GM15510 (cell line): ENCODE data around the gene MLST8.

Experiments
- POLR2A ChIP-seq: IDR thresholded peaks from 3 replicates; pipeline ENCODE4 v1.6.1; 2011; ENCODE audit warnings: borderline replicate concordance; ENCODE audit not compliant: insufficient read length; ENCODE audit errors: extremely low read depth

The MLST8 gene

GRCh38 chr16:2195322-2196161, 9.7 kb upstream of the MLST8 start:
- TF ChIP-seq POLR2A = no peak

- TF ChIP-seq POLR2A = no peak
Observed at GRCh38 chr16:2196162-2196980, 8.9 kb upstream of the MLST8 start, which contains the start of gene CASKIN1. Gene CASKIN1, minus strand, starts transcription at chr16:2196605. Its CDS starts 173 bp downstream, at chr16:2196432.

GRCh38 chr16:2196981-2197511, 8.2 kb upstream of the MLST8 start:
- no peak for TF ChIP-seq POLR2A

GRCh38 chr16:2197765-2198164, 7.5 kb upstream of the MLST8 start:
- TF ChIP-seq POLR2A = no peak

- TF ChIP-seq POLR2A = no peak
Observed at GRCh38 chr16:2198283-2198682, 7.0 kb upstream of the MLST8 start.

GRCh38 chr16:2199095-2199494, 6.2 kb upstream of the MLST8 start:
- TF ChIP-seq POLR2A = no peak

- no peak for TF ChIP-seq POLR2A
Observed at GRCh38 chr16:2199621-2200139, 5.6 kb upstream of the MLST8 start.

- no peak for TF ChIP-seq POLR2A
Observed at GRCh38 chr16:2200313-2200712, 4.9 kb upstream of the MLST8 start.

GRCh38 chr16:2204416-2205103, 694 bp upstream of the MLST8 start:
- TF ChIP-seq POLR2A = no peak

GRCh38 chr16:2205967-2206313, 686 bp downstream of the MLST8 start:
- no peak for TF ChIP-seq POLR2A

GRCh38 chr16:2206420-2206779, 1.1 kb downstream of the MLST8 start:
- no peak for TF ChIP-seq POLR2A

GRCh38 chr16:2206780-2207433, 1.7 kb downstream of the MLST8 start:
- TF ChIP-seq POLR2A = no peak

- no peak for TF ChIP-seq POLR2A
Observed at GRCh38 chr16:2207872-2208271, 2.6 kb downstream of the MLST8 start.

- no peak for TF ChIP-seq POLR2A
Observed at GRCh38 chr16:2208308-2208707, 3.1 kb downstream of the MLST8 start.
